GM12874 (cell line): ENCODE results near the gene TNS3.

Source experiments
- TF ChIP-seq, protein P1 (sequence below): IDR thresholded peaks from 2 replicates; pipeline ENCODE4 v1.5.1; 2011; ENCODE audit warnings: low read depth, mild to moderate bottlenecking, control low read depth, low read length, moderate library complexity; ENCODE audit not compliant: insufficient read depth

Gene TNS3

DNA sequence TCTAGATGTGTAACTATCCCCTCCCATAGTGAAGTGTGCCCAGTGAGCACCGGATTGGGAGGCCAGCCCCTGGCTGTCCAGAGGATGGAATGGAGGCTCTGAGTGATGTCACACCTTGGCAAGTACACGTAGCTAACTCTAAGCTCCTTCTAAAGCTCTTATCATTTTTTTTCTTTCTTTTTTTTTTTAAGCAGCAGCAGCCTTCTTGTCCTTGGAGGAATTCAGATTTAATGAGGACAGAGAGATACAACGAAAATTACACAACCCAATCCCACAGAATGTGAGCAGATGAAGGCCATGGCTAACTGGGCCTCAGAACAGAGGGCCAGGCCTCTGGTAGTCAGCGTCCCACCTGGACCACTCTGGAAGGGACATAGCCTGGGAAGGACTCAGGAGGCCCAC lies 11.3 kb downstream of the TNS3 start:
- TF ChIP-seq, protein P1, sequence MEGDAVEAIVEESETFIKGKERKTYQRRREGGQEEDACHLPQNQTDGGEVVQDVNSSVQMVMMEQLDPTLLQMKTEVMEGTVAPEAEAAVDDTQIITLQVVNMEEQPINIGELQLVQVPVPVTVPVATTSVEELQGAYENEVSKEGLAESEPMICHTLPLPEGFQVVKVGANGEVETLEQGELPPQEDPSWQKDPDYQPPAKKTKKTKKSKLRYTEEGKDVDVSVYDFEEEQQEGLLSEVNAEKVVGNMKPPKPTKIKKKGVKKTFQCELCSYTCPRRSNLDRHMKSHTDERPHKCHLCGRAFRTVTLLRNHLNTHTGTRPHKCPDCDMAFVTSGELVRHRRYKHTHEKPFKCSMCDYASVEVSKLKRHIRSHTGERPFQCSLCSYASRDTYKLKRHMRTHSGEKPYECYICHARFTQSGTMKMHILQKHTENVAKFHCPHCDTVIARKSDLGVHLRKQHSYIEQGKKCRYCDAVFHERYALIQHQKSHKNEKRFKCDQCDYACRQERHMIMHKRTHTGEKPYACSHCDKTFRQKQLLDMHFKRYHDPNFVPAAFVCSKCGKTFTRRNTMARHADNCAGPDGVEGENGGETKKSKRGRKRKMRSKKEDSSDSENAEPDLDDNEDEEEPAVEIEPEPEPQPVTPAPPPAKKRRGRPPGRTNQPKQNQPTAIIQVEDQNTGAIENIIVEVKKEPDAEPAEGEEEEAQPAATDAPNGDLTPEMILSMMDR, result no peak

DNA sequence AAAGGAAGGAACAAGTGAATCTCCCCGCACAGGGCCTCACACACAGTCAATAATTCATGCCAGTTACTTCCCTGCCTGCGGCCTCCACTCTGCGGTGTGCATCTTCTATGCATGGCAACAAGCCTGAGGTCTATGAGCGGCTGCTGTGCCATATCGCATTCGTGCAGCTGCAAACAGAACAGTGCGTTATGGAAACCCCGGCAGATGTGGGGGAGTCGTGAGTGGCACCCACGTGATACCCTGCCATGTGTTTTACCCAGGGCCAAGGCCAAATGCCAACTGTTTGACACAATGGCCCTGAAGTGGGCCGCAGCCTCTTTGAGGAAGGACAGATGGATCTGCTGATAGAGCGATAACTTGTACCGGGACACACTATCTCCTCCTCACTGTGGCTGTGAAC lies 13.4 kb downstream of the TNS3 start:
- TF ChIP-seq, protein P1, result no peak

DNA sequence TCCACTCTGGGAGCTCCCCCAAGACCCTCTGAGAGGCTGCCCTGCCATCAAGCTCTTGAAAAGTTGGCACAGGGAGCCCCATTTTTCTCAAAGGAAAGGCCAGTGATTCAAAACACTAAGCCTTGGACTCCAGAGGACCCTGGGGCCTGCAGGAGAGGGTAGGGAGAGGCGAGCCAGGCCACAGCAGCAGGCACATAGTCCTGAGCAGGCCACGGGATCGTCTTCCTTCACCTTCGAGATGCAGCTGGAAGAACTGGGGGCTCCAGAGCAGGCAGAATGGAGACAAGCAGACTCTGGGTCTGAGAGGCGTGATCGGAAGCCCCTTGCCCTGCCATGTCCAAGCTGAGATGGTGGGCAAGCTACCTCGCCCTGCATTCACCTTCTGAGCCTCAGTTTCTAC lies 13.9 kb downstream of the TNS3 start:
- TF ChIP-seq, protein P1, result no peak

DNA sequence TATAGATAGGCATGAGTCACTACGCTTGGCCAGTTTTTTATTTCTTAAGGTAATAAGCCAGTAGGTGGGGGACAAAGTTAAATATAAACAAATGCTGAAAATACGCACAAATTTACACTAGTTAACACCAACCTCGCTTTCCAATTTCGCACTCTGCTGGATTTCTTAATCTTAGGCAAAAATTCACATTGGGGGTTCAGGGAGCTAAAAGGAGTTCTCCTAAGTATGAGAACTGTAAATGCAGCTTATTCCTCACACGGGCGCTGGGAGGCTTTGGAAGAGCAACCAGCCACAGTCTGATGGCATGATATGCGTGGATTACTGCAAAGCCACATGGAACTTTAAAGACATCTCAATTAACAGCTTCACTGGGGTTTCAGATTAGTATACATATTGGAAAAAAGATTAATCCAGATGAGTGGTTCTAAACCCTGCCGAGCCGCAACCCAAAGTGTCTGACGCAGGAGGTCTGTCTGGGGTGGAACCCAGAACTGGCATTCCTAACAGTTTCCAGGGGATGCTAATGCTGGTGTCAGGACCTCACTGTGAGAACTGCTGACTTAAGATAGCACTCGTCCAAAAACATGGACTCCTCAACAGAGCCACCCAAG lies 16.2 kb downstream of the TNS3 start:
- TF ChIP-seq, protein P1, result no peak

DNA sequence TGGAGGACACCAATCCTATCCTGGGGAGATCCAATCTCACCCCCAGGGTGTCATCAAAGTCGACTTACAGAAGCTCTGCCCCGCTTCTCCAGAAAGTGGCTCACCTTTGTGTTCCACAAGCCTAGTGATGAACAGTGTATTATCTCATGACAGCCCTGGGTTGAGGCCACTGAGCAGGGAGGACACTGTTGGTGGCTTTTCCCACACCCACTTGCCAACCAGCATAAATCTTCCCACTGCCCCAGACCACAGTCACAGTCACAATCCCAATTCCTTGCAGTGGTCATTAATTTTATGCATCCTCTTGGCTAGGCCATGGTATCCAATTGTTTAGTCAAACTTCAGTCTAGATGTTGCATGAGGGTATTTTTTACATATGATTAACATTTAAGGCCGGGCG lies 18.4 kb downstream of the TNS3 start:
- TF ChIP-seq, protein P1, result no peak

DNA sequence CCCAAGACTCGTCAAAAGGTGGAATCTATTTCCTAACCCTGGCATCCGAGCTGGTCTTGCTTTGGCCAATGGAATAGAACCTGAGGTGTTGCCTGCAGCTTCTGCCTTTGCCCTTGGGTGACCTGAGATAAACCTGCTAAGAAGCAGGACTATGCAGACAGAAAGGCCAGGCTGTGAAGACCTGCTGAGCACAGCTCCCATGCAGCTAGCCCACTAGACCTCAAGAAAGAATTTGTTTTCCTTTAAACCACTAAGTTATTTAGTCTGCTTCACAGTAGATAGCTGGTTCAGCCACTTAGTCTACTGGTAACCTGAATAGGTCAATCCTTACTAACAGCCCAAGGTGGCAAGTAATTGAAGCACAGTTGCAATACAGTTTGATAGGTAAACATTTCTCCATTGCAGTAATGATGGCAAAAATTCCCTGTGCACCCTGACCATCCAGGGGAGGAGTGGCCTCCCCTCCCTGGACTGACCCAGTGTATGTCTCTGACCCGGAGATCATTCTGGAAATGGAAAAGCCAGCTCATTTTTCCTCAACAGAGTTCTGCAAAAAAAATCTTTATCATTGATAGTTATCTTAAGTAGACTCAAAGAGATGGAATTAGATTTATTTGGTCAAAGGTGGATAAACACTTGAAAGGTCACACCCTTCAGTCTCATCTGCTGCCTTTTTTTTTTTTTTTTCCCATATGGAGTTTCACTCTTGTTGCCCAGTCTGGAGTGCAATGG lies 20.0 kb downstream of the TNS3 start:
- TF ChIP-seq, protein P1, result no peak

DNA sequence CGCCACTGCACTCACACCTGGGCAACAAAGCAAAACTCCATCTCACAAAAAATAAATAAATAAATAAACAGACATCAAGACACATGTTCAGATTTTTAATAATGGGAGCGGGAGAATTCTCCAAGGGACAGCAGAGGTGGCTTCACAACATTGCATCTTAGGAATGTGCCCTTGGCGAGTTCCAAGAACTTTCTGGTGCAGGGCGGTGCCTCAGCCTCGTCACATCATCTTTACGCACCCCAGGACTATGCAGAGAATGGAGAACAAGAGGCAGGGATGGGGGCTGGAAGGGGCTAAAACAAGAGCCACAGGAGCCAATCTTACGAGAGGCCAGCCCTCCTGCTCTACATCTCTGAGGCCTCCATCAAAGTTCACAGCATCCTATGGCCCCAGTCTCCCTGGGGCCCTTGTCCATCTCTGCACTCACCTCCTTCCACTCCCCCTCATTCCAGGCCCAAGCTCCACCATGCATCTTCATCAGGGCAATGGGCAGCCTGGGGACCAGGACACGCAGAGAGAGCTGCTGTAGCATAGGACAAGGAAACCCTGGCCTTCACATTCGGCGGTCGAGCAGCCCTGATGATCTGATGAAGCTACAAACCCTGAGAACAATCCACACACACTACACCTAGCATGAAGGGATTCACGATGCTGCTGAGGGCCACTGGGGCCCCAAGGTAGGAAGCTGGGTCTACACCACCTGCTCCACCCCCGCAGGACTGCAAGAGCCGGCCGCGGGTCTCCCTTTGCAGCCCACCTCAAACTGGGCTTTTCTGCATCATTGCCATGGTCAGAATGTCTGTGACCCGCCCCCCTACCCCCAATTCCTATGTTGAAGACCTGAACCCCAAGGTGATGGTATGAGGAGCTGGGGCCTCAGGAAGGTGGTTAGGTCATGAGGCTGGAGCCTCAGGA lies 22.3 kb downstream of the TNS3 start:
- TF ChIP-seq, protein P1, result no peak
